ENCODE measurements around the gene DXO.
A peak's percentile ranks its signal among the peaks of the same experiment; 100 is the strongest.
"Not testable (repeated sequence)": the region's sequence is repeated elsewhere in the genome, so short reads cannot be mapped to it uniquely, and the experiment has no call there.

Gene DXO

DNA sequence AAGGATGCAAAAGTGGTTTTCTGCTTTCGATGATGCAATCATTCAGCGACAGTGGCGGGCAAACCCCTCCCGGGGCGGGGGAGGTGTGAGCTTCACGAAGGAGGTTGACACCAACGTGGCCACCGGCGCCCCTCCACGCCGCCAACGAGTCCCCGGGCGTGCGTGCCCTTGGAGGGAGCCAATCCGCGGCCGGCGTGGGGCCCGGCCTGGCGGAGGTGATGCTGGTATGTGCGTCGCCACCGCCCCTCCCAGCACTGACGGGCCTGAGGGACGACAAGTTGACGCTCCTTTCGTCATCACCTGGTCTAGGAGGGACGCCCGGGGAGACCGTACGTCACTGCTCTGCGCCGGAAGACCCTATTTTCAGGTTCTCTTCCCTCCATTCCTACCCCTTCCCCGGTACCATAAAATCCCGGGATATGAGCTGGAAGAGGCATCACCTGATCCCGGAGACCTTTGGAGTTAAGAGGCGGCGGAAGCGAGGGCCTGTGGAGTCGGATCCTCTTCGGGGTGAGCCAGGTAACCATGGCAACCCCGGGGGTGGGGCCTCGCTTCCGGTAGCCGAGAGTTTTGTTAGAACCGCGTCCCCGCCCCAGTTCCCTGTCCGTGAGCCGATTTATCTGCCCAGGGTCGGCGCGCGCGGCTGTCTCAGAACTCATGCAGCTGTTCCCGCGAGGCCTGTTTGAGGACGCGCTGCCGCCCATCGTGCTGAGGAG, at the start of gene DXO:
Gene DXO, minus strand, starts transcription at position 146 of the 716 bp plus-strand sequence. CDS start 463 bp downstream, outside the sequence.
- FAIRE-seq: no peak

GRCh38 chr6:32014547-32014946, 42.6 kb upstream of the DXO start, which contains the start of gene C4B:
Gene C4B, plus strand, starts transcription at chr6:32014795. Its CDS starts 51 bp downstream, at chr6:32014846.
- not testable (repeated sequence) for FAIRE-seq

DNA sequence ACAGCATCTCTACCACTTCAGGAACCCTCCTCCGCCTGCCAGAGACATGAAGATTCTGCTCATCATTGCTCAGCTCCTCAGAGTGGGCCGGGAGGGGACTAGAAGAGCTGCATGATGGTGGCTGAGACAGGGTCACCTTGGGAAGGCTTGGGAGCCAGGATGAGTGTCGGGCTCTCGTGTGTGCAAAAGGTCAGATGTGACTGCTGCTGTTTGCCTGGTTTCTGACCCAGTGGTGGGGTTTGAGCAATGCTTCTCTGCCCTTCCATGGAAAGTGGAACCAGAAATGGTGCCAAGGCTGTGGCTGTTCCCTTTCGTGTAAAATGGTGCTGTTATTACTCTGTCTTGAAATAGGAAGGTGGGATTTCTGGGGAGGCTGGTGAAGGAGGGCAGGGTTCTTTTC, 41.8 kb upstream of the DXO start:
- FAIRE-seq: not testable (repeated sequence)

DNA sequence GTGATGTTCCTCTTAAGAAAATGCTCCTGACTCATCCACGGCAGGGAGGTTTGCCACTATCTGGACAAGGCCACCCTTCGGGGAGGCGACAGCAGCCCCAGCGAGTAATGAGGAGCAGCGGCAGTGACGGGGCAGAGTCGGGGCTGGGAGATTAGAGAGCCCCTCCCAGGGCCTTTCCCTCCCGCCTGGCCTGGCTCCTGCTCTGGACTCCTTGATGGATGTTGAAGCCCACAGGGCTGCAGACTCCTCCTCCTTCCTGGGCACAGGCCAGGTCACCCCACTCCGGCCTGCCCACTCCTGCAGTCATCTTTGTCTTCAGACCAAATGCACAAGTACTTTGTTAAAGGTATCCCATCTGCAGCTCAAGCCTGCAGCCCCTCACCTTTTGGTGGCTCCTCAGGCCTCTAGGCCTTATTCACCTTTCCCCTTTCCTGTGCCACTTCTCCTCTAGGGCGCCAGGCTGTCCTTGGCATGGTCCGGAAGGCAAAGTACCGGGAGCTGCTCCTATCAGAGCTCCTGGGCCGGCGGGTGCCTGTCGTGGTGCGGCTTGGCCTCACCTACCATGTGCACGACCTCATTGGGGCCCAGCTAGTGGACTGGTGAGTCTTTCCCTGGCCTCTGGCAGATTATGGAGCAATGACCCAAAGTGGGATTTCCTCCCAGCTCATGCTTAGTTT, 41.1 kb upstream of the DXO start:
- FAIRE-seq: not testable (repeated sequence)

GRCh38 chr6:32010856-32011530, 39.1 kb upstream of the DXO start:
- FAIRE-seq: not testable (repeated sequence)

- FAIRE-seq: not testable (repeated sequence)
Observed at GRCh38 chr6:32009537-32009936, 37.6 kb upstream of the DXO start.

GRCh38 chr6:32008616-32009015, 36.7 kb upstream of the DXO start:
- FAIRE-seq: not testable (repeated sequence)

DNA sequence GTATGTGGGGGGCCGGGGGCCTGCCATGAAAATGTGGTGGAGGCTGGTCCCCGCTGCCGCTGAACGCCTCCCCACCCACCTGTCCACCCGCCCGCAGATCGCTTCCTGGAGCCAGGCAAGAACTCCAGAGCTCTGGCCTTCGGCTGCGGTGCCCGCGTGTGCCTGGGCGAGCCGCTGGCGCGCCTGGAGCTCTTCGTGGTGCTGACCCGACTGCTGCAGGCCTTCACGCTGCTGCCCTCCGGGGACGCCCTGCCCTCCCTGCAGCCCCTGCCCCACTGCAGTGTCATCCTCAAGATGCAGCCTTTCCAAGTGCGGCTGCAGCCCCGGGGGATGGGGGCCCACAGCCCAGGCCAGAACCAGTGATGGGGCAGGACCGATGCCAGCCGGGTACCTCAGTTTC, 36.1 kb upstream of the DXO start:
- FAIRE-seq: not testable (repeated sequence)

DNA sequence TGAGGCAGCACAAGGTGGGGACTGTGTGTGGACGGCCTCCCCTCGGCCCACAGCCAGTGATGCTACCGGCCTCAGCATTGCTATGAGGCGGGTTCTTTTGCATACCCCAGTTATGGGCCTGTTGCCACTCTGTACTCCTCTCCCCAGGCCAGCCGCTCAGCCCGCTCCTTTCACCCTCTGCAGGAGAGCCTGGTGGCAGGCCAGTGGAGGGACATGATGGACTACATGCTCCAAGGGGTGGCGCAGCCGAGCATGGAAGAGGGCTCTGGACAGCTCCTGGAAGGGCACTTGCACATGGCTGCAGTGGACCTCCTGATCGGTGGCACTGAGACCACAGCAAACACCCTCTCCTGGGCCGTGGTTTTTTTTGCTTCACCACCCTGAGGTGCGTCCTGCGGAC, 35.1 kb upstream of the DXO start:
- not testable (repeated sequence) for FAIRE-seq

GRCh38 chr6:32005991-32006529, 34.1 kb upstream of the DXO start:
- FAIRE-seq: not testable (repeated sequence)

DNA sequence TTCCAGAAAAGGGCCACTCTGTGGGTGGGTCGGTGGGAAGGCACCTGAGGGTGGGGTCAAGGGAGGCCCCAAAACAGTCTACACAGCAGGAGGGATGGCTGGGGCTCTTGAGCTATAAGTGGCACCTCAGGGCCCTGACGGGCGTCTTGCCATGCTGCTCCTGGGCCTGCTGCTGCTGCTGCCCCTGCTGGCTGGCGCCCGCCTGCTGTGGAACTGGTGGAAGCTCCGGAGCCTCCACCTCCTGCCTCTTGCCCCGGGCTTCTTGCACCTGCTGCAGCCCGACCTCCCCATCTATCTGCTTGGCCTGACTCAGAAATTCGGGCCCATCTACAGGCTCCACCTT, 33.6 kb upstream of the DXO start:
- FAIRE-seq: not testable (repeated sequence)

GRCh38 chr6:32004864-32005537, 33.1 kb upstream of the DXO start:
- FAIRE-seq: not testable (repeated sequence)

- FAIRE-seq: not testable (repeated sequence)
Observed at GRCh38 chr6:32004393-32004792, 32.5 kb upstream of the DXO start.

DNA sequence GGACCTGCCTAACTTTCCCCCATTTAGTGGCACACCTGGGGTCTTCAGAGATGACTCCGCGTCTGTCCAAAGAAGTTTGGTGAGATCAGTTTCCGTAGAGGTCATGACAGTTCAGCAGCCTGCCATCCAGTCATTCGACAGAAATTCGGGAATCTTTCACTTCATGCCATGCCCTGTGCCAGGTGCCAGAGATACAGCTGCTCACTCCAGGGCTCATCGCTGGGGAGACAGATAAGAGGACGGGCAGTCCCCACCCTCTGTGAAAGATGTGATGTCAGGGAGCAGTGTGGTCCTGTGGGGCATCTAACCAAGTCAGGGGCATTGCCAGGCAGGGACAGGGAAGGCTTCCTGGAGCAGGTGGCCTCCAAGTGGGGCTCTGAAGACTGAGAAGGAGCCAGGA, 31.4 kb upstream of the DXO start:
- FAIRE-seq: not testable (repeated sequence)

- FAIRE-seq: not testable (repeated sequence)
Observed at GRCh38 chr6:32002546-32003268, 30.8 kb upstream of the DXO start.

DNA sequence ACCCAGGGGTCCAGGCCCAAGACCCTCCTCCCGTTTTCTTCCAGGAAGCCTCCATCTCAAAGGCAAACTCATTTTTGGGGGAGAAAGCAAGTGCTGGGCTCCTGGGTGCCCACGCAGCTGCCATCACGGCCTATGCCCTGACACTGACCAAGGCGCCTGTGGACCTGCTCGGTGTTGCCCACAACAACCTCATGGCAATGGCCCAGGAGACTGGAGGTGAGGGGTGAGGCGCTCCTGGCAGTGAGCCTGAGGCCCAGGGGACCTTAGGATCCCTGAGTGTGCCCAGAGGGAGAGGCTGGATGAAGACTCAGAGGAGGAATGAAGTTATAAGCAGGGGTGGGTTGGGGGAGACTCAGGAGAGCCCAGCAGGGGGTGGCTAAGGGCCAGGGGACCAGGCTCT, 24.4 kb upstream of the DXO start:
- not testable (repeated sequence) for FAIRE-seq

DNA sequence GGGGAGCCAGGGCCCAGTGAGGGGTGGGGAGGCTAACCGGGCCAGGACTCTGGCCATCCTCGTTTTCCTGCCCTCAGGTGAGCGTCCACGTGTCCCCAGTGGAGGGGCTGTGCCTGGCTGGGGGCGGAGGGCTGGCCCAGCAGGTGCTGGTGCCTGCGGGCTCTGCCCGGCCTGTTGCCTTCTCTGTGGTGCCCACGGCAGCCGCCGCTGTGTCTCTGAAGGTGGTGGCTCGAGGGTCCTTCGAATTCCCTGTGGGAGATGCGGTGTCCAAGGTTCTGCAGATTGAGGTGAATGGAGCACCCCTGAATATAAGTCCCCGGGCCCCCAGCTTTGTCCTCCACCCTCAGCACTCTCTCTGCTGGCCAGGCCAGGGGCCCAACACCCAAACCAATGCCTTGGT, 22.5 kb upstream of the DXO start:
- not testable (repeated sequence) for FAIRE-seq

- FAIRE-seq: peak; percentile 89
Observed at GRCh38 chr6:31989363-31989762, 17.4 kb upstream of the DXO start.

DNA sequence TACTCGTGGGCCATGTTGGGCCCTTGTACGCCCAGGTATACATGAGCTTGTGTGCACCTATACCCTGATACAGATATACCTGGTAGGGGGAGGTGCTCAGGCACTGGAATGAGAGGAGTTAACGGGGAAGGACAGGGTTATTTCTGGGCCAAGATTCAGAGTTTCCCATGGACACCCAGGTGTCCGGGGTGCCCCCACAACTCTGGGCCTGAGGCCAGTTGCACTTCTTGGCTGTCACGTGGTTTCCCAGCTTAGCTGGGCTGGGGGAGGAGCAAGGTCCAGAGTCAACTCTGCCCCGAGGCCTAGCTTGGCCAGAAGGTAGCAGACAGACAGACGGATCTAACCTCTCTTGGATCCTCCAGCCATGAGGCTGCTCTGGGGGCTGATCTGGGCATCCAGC, 9.8 kb upstream of the DXO start, which contains the start of gene C4A:
Gene C4A, plus strand, starts transcription at position 314 of the 400 bp plus-strand sequence. Its CDS starts 51 bp downstream, at position 365.
- not testable (repeated sequence) for FAIRE-seq

DNA sequence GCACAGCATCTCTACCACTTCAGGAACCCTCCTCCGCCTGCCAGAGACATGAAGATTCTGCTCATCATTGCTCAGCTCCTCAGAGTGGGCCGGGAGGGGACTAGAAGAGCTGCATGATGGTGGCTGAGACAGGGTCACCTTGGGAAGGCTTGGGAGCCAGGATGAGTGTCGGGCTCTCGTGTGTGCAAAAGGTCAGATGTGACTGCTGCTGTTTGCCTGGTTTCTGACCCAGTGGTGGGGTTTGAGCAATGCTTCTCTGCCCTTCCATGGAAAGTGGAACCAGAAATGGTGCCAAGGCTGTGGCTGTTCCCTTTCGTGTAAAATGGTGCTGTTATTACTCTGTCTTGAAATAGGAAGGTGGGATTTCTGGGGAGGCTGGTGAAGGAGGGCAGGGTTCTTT, 9.1 kb upstream of the DXO start:
- FAIRE-seq: not testable (repeated sequence)

GRCh38 chr6:31980195-31980876, 8.4 kb upstream of the DXO start:
- FAIRE-seq: not testable (repeated sequence)
